Activated naive CD4-positive, alpha-beta T cell (primary cell): Measurements from ENCODE around the gene ZNF165.
"Not testable (repeated sequence)": the region's sequence is repeated elsewhere in the genome, so short reads cannot be mapped to it uniquely, and the experiment has no call there.

ENCODE experiments used
- DNase-seq, 4 experiments: peaks; one replicate each; lab custom pipeline; 2025; lab: John Stamatoyannopoulos, UW

Gene ZNF165

DNA sequence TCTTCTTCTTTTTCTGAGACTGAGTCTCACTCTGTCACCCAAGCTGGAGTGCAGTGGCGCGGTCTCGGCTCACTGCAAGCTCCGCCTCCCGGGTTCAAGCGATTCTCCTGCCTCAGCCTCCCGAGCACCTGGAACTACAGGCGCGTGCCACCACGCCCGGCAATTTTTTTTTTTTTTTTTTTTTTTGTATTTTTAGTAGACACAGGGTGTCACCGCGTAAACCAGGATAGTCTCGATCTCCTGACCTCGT is at the start of gene ZNF165:
Gene ZNF165, plus strand, starts transcription at position 188 of the 250 bp plus-strand sequence. CDS start 4,913 bp downstream, outside the sequence.
- not testable (repeated sequence) for DNase-seq

- DNase-seq, result no peak
These were observed 26.8 kb upstream of the ZNF165 start for GRCh38 chr6:28053584-28053983.

GRCh38 chr6:28060405-28060804 is 20.0 kb upstream of the ZNF165 start:
- DNase-seq, result no peak

GRCh38 chr6:28064272-28064671 is 16.1 kb upstream of the ZNF165 start:
- DNase-seq, result no peak

- no peak for DNase-seq
These were observed 12.3 kb upstream of the ZNF165 start for GRCh38 chr6:28068067-28068466.

- DNase-seq, result not testable (repeated sequence)
These were observed 9.4 kb upstream of the ZNF165 start for GRCh38 chr6:28070968-28071367.

GRCh38 chr6:28078050-28078449 is 2.3 kb upstream of the ZNF165 start:
- no peak for DNase-seq

GRCh38 chr6:28078836-28079235 is 1.5 kb upstream of the ZNF165 start:
- no peak for DNase-seq

GRCh38 chr6:28080631-28081485 is 490 bp downstream of the ZNF165 start:
- peak; percentile 88 to 91 (median 90) for DNase-seq

- DNase-seq, result peak in 1 of 4 experiments; percentile 13
These were observed 1.1 kb downstream of the ZNF165 start for GRCh38 chr6:28081486-28081751.

- no peak for DNase-seq
These were observed 2.6 kb downstream of the ZNF165 start for GRCh38 chr6:28082939-28083338.

GRCh38 chr6:28089054-28089453 is 8.7 kb downstream of the ZNF165 start:
- no peak for DNase-seq

GRCh38 chr6:28090917-28091586 is 10.7 kb downstream of the ZNF165 start:
- DNase-seq, result no peak

GRCh38 chr6:28102222-28102621 is 21.9 kb downstream of the ZNF165 start:
- not testable (repeated sequence) for DNase-seq

DNA sequence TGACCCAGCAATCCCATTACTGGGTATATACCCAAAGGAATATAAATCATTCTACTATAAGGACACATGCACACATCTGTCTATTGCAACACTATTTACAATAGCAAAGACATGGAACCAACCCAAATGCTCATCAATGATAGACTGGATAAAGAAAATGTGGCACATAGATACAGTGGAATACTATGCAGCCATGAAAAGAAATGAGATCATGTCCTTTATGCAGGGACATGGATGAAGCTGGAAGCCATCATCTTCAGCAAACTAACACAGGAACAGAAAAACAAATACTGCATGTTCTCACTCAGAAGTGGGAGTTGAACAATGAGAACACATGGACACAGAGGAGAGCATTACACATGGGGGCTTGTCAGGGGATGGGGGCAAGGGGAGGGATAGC is 22.3 kb downstream of the ZNF165 start:
- not testable (repeated sequence) for DNase-seq

- DNase-seq, result peak; percentile 44 to 75 (median 61)
These were observed 24.2 kb downstream of the ZNF165 start for GRCh38 chr6:28104392-28105244.

DNA sequence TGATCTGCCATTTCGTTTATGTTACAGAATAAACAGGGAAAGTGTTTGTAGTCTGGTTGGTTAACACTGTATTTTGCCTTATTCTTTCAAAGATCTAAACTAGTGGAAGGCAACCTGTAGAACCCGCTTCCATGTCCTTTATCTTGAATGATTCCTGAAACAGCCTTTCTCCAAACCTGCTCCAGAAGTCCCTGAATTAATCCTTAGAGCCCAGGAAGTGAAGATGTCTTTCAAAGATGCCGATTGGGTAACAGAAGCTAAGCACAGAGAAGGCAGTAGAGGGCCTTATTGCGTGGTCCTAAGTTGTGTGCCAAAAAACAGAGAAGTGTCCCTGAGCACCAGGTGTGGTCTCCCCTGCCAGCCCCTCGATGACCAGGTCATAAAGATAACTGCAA is 24.9 kb downstream of the ZNF165 start:
- no peak for DNase-seq

- DNase-seq, result no peak
These were observed 27.1 kb downstream of the ZNF165 start for GRCh38 chr6:28107506-28107905.

- no peak for DNase-seq
These were observed 31.6 kb downstream of the ZNF165 start for GRCh38 chr6:28111964-28112363.

GRCh38 chr6:28115799-28116198 is 35.4 kb downstream of the ZNF165 start:
- no peak for DNase-seq

GRCh38 chr6:28117386-28118050 is 37.1 kb downstream of the ZNF165 start:
- no peak for DNase-seq

DNA sequence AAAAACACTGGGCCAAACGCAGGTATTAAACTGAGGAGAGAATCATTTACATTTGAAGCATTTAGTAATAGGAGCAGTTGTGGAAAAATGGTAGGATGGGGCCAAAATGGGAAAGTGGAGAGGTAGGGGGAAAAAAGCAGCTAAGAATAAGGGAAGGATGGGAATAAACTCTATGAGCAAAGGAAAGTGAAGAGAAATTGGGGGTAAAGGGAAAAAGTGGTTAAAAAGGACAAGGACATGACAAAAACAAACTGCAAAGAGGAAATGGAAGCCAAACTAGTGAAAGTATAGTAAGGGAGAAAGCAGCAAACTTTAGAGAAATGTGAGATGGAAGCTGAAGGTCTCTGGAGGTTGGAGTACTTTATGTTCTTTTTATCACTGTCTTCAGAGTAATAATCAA is 37.8 kb downstream of the ZNF165 start:
- DNase-seq, result no peak
